Prostate gland (tissue), 2 donors: ENCODE data around the gene FMN2. TPM values are rescaled to one million over a fixed set of nuclear protein-coding genes. Genes with fewer than 3 reads are reported as not detected.

Source experiments
- DNase-seq: peaks from one replicate; pipeline ENCODE4 v3.0.0-alpha.2; 2019; ENCODE audit warnings: low spot score
- H3K27ac ChIP-seq, 2 donors: fragments of 200-600 bp; sonication (generic); 2 replicates each; pipeline ENCODE4 v1.5.1; 2017 to 2019
- H3K27me3 ChIP-seq: fragments of 200-600 bp; sonication (generic); replicated peaks from 2 replicates; pipeline ENCODE4 v1.5.1; 2019; ENCODE audit not compliant: insufficient read depth
- H3K36me3 ChIP-seq, 2 donors: fragments of 200-600 bp; sonication (generic); 1 replicate in 1 of 2; 2 replicates in 1 of 2; pipeline versions ENCODE4 v1.5.1 to v1.8.1; 2017 to 2019
- H3K4me1 ChIP-seq: fragments of 200-600 bp; sonication (generic); replicated peaks from 2 replicates; pipeline ENCODE4 v1.5.1; 2019
- H3K4me3 ChIP-seq, 2 donors: fragments of 200-600 bp; sonication (generic); 2 replicates each; pipeline ENCODE4 v1.5.1; 2017 to 2019
- H3K9me3 ChIP-seq: fragments of 200-600 bp; sonication (generic); 2 replicates; pipeline ENCODE4 v1.5.1; 2017
- CTCF ChIP-seq, 4 experiments: fragments of 200-600 bp in 2 of 4; fragments of 450-650 bp in 2 of 4; sonication (generic) in 2 of 4; IDR thresholded peaks; 1 replicate in 3 of 4; 2 replicates in 1 of 4; pipeline ENCODE4 v1.5.1; 2016 to 2019; ENCODE audit warnings: antibody characterized with exemption in 4 of 4, mild to moderate bottlenecking in 2 of 4, moderate library complexity in 2 of 4
- POLR2A ChIP-seq: fragments of 450-650 bp; IDR thresholded peaks from one replicate; pipeline ENCODE4 v1.6.1; 2016; ENCODE audit warnings: antibody characterized with exemption, mild to moderate bottlenecking
- POLR2AphosphoS5 ChIP-seq: sonication (generic); formaldehyde crosslinking; IDR thresholded peaks from one replicate; pipeline ENCODE4 v1.6.1; 2017; ENCODE audit warnings: antibody characterized with exemption
- WGBS: methylation state at CpG from one replicate; pipeline ENCODE4 v1.1.5; 2018; 5-methylcytosine and 5-hydroxymethylcytosine counted together
- intact Hi-C: fragments of 100-400 bp; cut with DNase I; formaldehyde crosslinking; loops from one replicate; pipeline ENCODE4 v1.14.2; 2022
- total RNA-seq, 2 donors: library from RNA; depleted of rRNA; stranded (reverse); fragments of >200 nt; gene quantifications; one replicate each; pipeline ENCODE4 v1.1.0, GENCODE V29; 2016

Gene FMN2
- total RNA-seq, 2 donors from 2014 or later = 0.27 to 4.8 TPM

DNA sequence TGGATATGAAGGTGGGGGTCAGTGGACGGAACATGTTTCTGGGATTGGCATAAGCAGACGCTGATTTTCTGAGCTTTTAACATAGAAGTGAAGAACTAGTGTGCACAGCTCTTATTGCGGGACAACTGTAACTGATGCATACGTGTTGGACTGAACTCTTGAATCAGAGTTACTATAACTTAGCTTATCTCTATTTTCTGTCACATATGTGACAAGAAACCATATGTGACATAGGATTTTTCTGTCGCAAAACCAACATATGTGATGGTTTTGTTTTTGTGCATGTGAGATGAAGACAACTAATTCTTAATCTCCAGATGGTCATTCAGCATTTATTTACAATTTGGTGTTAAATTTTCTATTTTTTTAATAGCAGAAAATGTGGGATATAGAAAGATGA is 270.4 kb downstream of the FMN2 start:
- no peak overlapping the region for H3K27ac ChIP-seq
- no peaks in the 10 kb centered on the region for H3K27me3 ChIP-seq
- WGBS = 86% methylated on average over 5 of the region's 5 CpGs
- intact Hi-C loops = no loop called here
- DNase-seq = no peak
- no peak overlapping the region for H3K4me3 ChIP-seq
- no peaks in the 10 kb centered on the region for H3K9me3 ChIP-seq
- H3K36me3 ChIP-seq = no peaks in the 10 kb centered on the region
- TF ChIP-seq CTCF (IDR thresholded peaks at IDR 0.05) (no peak), POLR2A (no peak), POLR2AphosphoS5 (no peak)
- H3K4me1 ChIP-seq = no peaks in the 10 kb centered on the region

DNA sequence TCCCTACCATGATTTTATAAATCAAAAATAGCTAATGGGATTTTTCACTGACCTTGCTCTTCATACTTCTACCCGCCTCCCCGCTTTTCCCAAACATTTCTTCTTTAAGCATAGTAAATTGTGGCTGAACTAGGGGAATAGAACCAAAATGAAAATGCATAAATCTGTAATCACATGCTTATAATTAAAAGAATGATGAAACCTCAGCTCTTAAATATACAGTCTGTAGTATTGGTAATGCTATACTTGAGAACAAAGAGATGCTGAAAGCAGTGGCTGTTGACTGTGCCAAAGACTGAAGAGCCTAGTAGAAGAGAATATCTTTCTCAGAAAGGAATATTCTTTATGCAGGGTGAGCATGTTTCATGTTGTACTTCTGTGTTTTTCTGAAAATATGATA is 271.1 kb downstream of the FMN2 start:
- Histone ChIP-seq H3K4me1 (no peaks in the 10 kb centered on the region), H3K36me3 (no peaks in the 10 kb centered on the region), H3K27me3 (no peaks in the 10 kb centered on the region), H3K9me3 (no peaks in the 10 kb centered on the region), H3K4me3 (no peak overlapping the region), H3K27ac (no peak overlapping the region)
- intact Hi-C loops = no loop called here
- WGBS = 97% methylated on average over 2 of the region's 2 CpGs
- DNase-seq = no peak
- TF ChIP-seq POLR2AphosphoS5 (no peak), POLR2A (no peak), CTCF (IDR thresholded peaks at IDR 0.05) (no peak)

DNA sequence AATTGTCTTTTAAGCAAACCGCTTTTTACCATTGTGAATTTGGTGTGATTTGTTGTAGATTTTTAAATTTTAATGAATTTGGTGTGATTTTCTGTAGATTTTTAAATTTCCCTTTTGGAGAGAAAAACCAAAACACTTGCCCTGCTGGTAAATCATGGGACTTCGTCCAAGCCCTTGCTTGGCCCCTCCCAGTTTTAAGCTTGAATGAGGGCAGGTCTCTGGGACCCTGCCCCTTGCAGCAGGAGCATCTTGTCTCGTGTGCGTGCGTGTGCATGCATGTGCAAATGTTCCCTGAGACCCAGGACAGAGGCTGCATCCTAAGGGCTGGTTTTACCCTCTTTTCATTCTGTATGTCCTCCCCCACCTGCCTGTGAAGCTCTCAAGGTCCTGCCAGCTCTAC is 271.6 kb downstream of the FMN2 start:
- WGBS = 66% methylated on average over 5 of the region's 5 CpGs
- DNase-seq = no peak
- Histone ChIP-seq H3K9me3 (no peaks in the 10 kb centered on the region), H3K4me3 (no peak overlapping the region), H3K4me1 (no peaks in the 10 kb centered on the region), H3K27me3 (no peaks in the 10 kb centered on the region), H3K36me3 (no peaks in the 10 kb centered on the region), H3K27ac (no peak overlapping the region)
- TF ChIP-seq POLR2AphosphoS5 = no peak
- no peak for TF ChIP-seq CTCF (IDR thresholded peaks at IDR 0.05)
- no peak for TF ChIP-seq POLR2A
- intact Hi-C loops = no loop called here

- 56% methylated on average over 3 of the region's 3 CpGs for WGBS
- Histone ChIP-seq H3K27ac (no peak overlapping the region), H3K9me3 (no peaks in the 10 kb centered on the region), H3K36me3 (no peaks in the 10 kb centered on the region), H3K27me3 (no peaks in the 10 kb centered on the region), H3K4me1 (no peaks in the 10 kb centered on the region), H3K4me3 (no peak overlapping the region)
- no peak for TF ChIP-seq POLR2A
- intact Hi-C loops = no loop called here
- DNase-seq = no peak
These were observed 272.2 kb downstream of the FMN2 start for GRCh38 chr1:240363914-240364313.

- no peak for TF ChIP-seq CTCF (IDR thresholded peaks at IDR 0.05)
- TF ChIP-seq POLR2A = no peak
- TF ChIP-seq POLR2AphosphoS5 = no peak
- Histone ChIP-seq H3K27me3 (no peaks in the 10 kb centered on the region), H3K4me1 (no peaks in the 10 kb centered on the region), H3K36me3 (no peaks in the 10 kb centered on the region), H3K4me3 (no peak overlapping the region), H3K27ac (no peak overlapping the region), H3K9me3 (no peaks in the 10 kb centered on the region)
- DNase-seq = no peak
- 89% methylated on average over 9 of the region's 9 CpGs for WGBS
- intact Hi-C loops = no loop called here
These were observed 275.0 kb downstream of the FMN2 start for GRCh38 chr1:240366636-240367035.
